ENCODE measurements around the gene PCBD2.

Gene PCBD2

GRCh38 chr5:134911285-134912206 is 6.6 kb downstream of the PCBD2 start:
- H3K9ac ChIP-seq (ENCODE audit: low read depth, low read length), result no peak overlapping the region
- TF ChIP-seq EZH2 (IDR thresholded peaks at IDR 0.05; ENCODE audit: borderline replicate concordance, low read depth, low read length, severe bottlenecking) (no peak), CTCF (IDR thresholded peaks at IDR 0.05; ENCODE audit: borderline replicate concordance, extremely low read depth, low read length, poor library complexity, severe bottlenecking) (no peak)
- no peak for DNase-seq
- no peak overlapping the region for H3K4me3 ChIP-seq (ENCODE audit: low read depth in 1 of 2, low read length in 2 of 2)
- no peaks in the 10 kb centered on the region for H3K9me3 ChIP-seq (ENCODE audit: insufficient read depth, low read length, severe bottlenecking)
- H3K36me3 ChIP-seq (ENCODE audit: insufficient read depth, low read length), result peaks cover 66% of the 10 kb centered on the region
- no peak overlapping the region for H3K27ac ChIP-seq (ENCODE audit: low read length)
- peaks cover 22% of the 10 kb centered on the region for H3K79me2 ChIP-seq (ENCODE audit: insufficient read depth, low read length)
- H2AFZ ChIP-seq (ENCODE audit: low read depth, low read length), result no peak overlapping the region
- no peaks in the 10 kb centered on the region for H4K20me1 ChIP-seq (ENCODE audit: insufficient read depth, low read length)
- no peaks in the 10 kb centered on the region for H3K27me3 ChIP-seq (ENCODE audit: insufficient read depth, low read length, poor library complexity)
- no peak for ATAC-seq (ENCODE audit: insufficient read depth, low read depth)
- no peak overlapping the region for H3K4me2 ChIP-seq (ENCODE audit: insufficient read depth, low read length)
- peaks cover 5% of the 10 kb centered on the region for H3K4me1 ChIP-seq (ENCODE audit: insufficient read depth, low read length)

- no peaks in the 10 kb centered on the region for H3K27me3 ChIP-seq (ENCODE audit: insufficient read depth, low read length, poor library complexity)
- TF ChIP-seq EZH2 (IDR thresholded peaks at IDR 0.05; ENCODE audit: borderline replicate concordance, low read depth, low read length, severe bottlenecking), result no peak
- TF ChIP-seq CTCF (IDR thresholded peaks at IDR 0.05; ENCODE audit: borderline replicate concordance, extremely low read depth, low read length, poor library complexity, severe bottlenecking), result no peak
- ATAC-seq (ENCODE audit: insufficient read depth, low read depth) (no peak), DNase-seq (no peak)
- no peak overlapping the region for H3K9ac ChIP-seq (ENCODE audit: low read depth, low read length)
- no peak overlapping the region for H3K4me2 ChIP-seq (ENCODE audit: insufficient read depth, low read length)
- H3K9me3 ChIP-seq (ENCODE audit: insufficient read depth, low read length, severe bottlenecking), result no peaks in the 10 kb centered on the region
- no peak overlapping the region for H3K27ac ChIP-seq (ENCODE audit: low read length)
- H3K4me3 ChIP-seq (ENCODE audit: low read depth in 1 of 2, low read length in 2 of 2), result no peak overlapping the region
- peaks cover 76% of the 10 kb centered on the region for H3K36me3 ChIP-seq (ENCODE audit: insufficient read depth, low read length)
- H2AFZ ChIP-seq (ENCODE audit: low read depth, low read length), result no peak overlapping the region
- no peaks in the 10 kb centered on the region for H3K4me1 ChIP-seq (ENCODE audit: insufficient read depth, low read length)
- peaks cover 4% of the 10 kb centered on the region; the same call in 1 of the 2 replicates for H4K20me1 ChIP-seq (ENCODE audit: insufficient read depth, low read length)
- H3K79me2 ChIP-seq (ENCODE audit: insufficient read depth, low read length), result peaks cover 12% of the 10 kb centered on the region
Measured at GRCh38 chr5:134913254-134913653, 8.3 kb downstream of the PCBD2 start.

GRCh38 chr5:134913795-134914194 is 8.9 kb downstream of the PCBD2 start:
- no peak overlapping the region for H3K9ac ChIP-seq (ENCODE audit: low read depth, low read length)
- DNase-seq, result no peak
- H3K27ac ChIP-seq (ENCODE audit: low read length), result no peak overlapping the region
- H3K36me3 ChIP-seq (ENCODE audit: insufficient read depth, low read length), result peaks cover 79% of the 10 kb centered on the region
- no peaks in the 10 kb centered on the region for H3K27me3 ChIP-seq (ENCODE audit: insufficient read depth, low read length, poor library complexity)
- H3K4me2 ChIP-seq (ENCODE audit: insufficient read depth, low read length), result no peak overlapping the region
- H4K20me1 ChIP-seq (ENCODE audit: insufficient read depth, low read length), result peaks cover 4% of the 10 kb centered on the region; the same call in 1 of the 2 replicates
- no peak overlapping the region for H2AFZ ChIP-seq (ENCODE audit: low read depth, low read length)
- no peaks in the 10 kb centered on the region for H3K4me1 ChIP-seq (ENCODE audit: insufficient read depth, low read length)
- TF ChIP-seq CTCF (IDR thresholded peaks at IDR 0.05; ENCODE audit: borderline replicate concordance, extremely low read depth, low read length, poor library complexity, severe bottlenecking) (no peak), EZH2 (IDR thresholded peaks at IDR 0.05; ENCODE audit: borderline replicate concordance, low read depth, low read length, severe bottlenecking) (no peak)
- peaks cover 15% of the 10 kb centered on the region for H3K79me2 ChIP-seq (ENCODE audit: insufficient read depth, low read length)
- no peaks in the 10 kb centered on the region for H3K9me3 ChIP-seq (ENCODE audit: insufficient read depth, low read length, severe bottlenecking)
- H3K4me3 ChIP-seq (ENCODE audit: low read depth in 1 of 2, low read length in 2 of 2), result no peak overlapping the region
- no peak for ATAC-seq (ENCODE audit: insufficient read depth, low read depth)

Data from DND-41 (cell line).